Gastroesophageal sphincter (tissue), 3 donors: Measurements from ENCODE around the gene FXYD6.

Experiments used
- CTCF ChIP-seq, 4 experiments: fragments of 200-600 bp in 2 of 4; fragments of 450-650 bp in 2 of 4; sonication (generic) in 1 of 4; IDR thresholded peaks; one replicate each; pipeline ENCODE4 v1.5.1; 2017 to 2019; ENCODE audit warnings: antibody characterized with exemption in 4 of 4, mild to moderate bottlenecking in 2 of 4, moderate library complexity in 2 of 4
- POLR2A ChIP-seq, 2 donors: fragments of 450-650 bp; IDR thresholded peaks; one replicate each; pipeline ENCODE4 v1.6.1; 2017; ENCODE audit warnings: antibody characterized with exemption in 2 of 2, mild to moderate bottlenecking in 2 of 2, moderate library complexity in 1 of 2

- TF ChIP-seq POLR2A (IDR thresholded peaks at IDR 0.05) = no peak
- TF ChIP-seq CTCF (IDR thresholded peaks at IDR 0.05) = no peak
Observed at GRCh38 chr11:117923275-117923674, 46.8 kb upstream of the FXYD6 start.
